ENCODE measurements around the gene SBNO2. TPM values are rescaled to one million over a fixed set of nuclear protein-coding genes. Genes with fewer than 3 reads are reported as not detected.
A peak's percentile ranks its signal among the peaks of the same experiment; 100 is the strongest.

Gene SBNO2
- total RNA-seq, 1 experiment from 2014 or later: 46.3 TPM

DNA sequence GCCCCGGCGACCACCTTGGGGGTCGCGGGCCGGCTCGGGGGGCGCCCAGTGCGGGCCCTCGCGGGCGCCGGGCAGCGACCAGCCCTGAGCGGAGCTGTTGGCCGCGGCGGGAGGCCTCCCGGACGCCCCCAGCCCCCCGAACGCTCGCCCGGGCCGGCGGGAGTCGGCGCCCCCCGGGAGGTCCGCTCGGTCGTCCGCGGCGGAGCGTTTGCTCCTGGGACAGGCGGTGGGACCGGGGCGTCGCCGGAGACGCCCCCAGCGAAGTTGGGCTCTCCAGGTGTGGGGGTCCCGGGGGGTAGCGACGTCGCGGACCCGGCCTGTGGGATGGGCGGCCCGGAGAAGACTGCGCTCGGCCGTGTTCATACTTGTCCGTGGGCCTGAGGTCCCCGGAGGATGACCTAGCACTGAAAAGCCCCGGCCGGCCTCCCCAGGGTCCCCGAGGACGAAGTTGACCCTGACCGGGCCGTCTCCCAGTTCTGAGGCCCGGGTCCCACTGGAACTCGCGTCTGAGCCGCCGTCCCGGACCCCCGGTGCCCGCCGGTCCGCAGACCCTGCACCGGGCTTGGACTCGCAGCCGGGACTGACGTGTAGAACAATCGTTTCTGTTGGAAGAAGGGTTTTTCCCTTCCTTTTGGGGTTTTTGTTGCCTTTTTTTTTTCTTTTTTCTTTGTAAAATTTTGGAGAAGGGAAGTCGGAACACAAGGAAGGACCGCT is 32.2 kb upstream of the SBNO2 start:
- H3K36me3 Mint-ChIP-seq (ENCODE audit: insufficient read depth in 1 of 3, low read depth in 3 of 3): peaks cover 7 to 21% (median 17%) of the 10 kb centered on the region in 3 experiments
- no peak overlapping the region for H4K91ac ChIP-seq (ENCODE audit: insufficient read length, low read depth, low read length)
- H3K79me1 ChIP-seq (ENCODE audit: insufficient read depth, low read depth, low read length, poor library complexity, severe bottlenecking): peaks cover 9% of the 10 kb centered on the region
- no peak overlapping the region for H3K23ac ChIP-seq (ENCODE audit: insufficient read length, low read depth, low read length)
- no peaks in the 10 kb centered on the region for H3K27me3 Mint-ChIP-seq (ENCODE audit: low read depth)
- no peak overlapping the region for H2AK5ac ChIP-seq (ENCODE audit: insufficient read length, low read length)
- H3K9me3 ChIP-seq (ENCODE audit: control insufficient read depth, low read depth, low read length): no peaks in the 10 kb centered on the region
- no peak overlapping the region for H4K5ac ChIP-seq (ENCODE audit: insufficient read length, low read depth, low read length)
- H3K9ac ChIP-seq (ENCODE audit: extremely low read depth, insufficient read length, low read length): peak overlapping the region; percentile 76
- peaks cover 27% of the 10 kb centered on the region; the same call in 1 of the 2 replicates for H3K79me2 ChIP-seq (ENCODE audit: insufficient read depth, low read length)
- TF ChIP-seq, protein P1, sequence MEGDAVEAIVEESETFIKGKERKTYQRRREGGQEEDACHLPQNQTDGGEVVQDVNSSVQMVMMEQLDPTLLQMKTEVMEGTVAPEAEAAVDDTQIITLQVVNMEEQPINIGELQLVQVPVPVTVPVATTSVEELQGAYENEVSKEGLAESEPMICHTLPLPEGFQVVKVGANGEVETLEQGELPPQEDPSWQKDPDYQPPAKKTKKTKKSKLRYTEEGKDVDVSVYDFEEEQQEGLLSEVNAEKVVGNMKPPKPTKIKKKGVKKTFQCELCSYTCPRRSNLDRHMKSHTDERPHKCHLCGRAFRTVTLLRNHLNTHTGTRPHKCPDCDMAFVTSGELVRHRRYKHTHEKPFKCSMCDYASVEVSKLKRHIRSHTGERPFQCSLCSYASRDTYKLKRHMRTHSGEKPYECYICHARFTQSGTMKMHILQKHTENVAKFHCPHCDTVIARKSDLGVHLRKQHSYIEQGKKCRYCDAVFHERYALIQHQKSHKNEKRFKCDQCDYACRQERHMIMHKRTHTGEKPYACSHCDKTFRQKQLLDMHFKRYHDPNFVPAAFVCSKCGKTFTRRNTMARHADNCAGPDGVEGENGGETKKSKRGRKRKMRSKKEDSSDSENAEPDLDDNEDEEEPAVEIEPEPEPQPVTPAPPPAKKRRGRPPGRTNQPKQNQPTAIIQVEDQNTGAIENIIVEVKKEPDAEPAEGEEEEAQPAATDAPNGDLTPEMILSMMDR (conservative IDR thresholded peaks at IDR 0.05): no peak
- H4K20me1 ChIP-seq (ENCODE audit: control insufficient read depth, insufficient read depth, insufficient read length): peaks cover 4% of the 10 kb centered on the region
- DNase-seq: no peak
- WGBS (ENCODE audit: extremely low coverage, insufficient read length, low lambda C conversion rate): no CpG with 5 or more reads among the region's 78 CpGs
- no peak overlapping the region for H2BK15ac ChIP-seq (ENCODE audit: low read depth, low read length)
- H3K27ac Mint-ChIP-seq: peak overlapping the region in 2 of 3 experiments; percentile 6 to 73; a peak in 2 of 7 replicates
- H2BK5ac ChIP-seq (ENCODE audit: insufficient read length, low read length): no peak overlapping the region
- no peak overlapping the region for H3K56ac ChIP-seq (ENCODE audit: insufficient read length, low read depth, low read length)
- H3K4me3 Mint-ChIP-seq: peak overlapping the region; percentile 87 to 88
- no peak overlapping the region for H2AFZ ChIP-seq (ENCODE audit: low read length)
- H3K9me3 Mint-ChIP-seq: no peaks in the 10 kb centered on the region
- no peak overlapping the region for H2BK12ac ChIP-seq (ENCODE audit: insufficient read length, low read depth, low read length)
- no peak overlapping the region for H2BK120ac ChIP-seq (ENCODE audit: low read depth, low read length, poor library complexity, severe bottlenecking)
- H3T11ph ChIP-seq (ENCODE audit: low read length): no peak overlapping the region
- H2BK20ac ChIP-seq (ENCODE audit: low read depth, low read length, poor library complexity, severe bottlenecking): no peak overlapping the region
- H3K23me2 ChIP-seq (ENCODE audit: insufficient read length, low read depth, low read length, poor library complexity, severe bottlenecking): peaks cover 14% of the 10 kb centered on the region
- H3K4me1 Mint-ChIP-seq: peaks cover 15 to 22% of the 10 kb centered on the region in 2 experiments
- H3K27ac ChIP-seq (ENCODE audit: insufficient read length, low read depth, low read length): no peak overlapping the region
- H3K4me1 ChIP-seq (ENCODE audit: insufficient read depth, low read length): no peaks in the 10 kb centered on the region
- no peak overlapping the region for H4K8ac ChIP-seq (replicated peaks; ENCODE audit: insufficient read length, low read depth, low read length)
- no peaks in the 10 kb centered on the region for H3K27me3 ChIP-seq (ENCODE audit: insufficient read depth, low read length)
- H3K14ac ChIP-seq (ENCODE audit: insufficient read depth, low read length): no peak overlapping the region
- H3K4me2 ChIP-seq (ENCODE audit: insufficient read depth, insufficient read length, low read length): peak overlapping the region; percentile 99
- no peak overlapping the region for H3K18ac ChIP-seq (ENCODE audit: insufficient read length, low read depth, low read length)
- H3K4ac ChIP-seq (ENCODE audit: low read depth, low read length): no peak overlapping the region
